Glomerular visceral epithelial cell (primary cell): ENCODE measurements around the gene RPSA.
"Not testable (repeated sequence)": the region's sequence is repeated elsewhere in the genome, so short reads cannot be mapped to it uniquely, and the experiment has no call there.

ENCODE experiments used
- DNase-seq: peaks from one replicate; pipeline ENCODE4 v3.0.0-alpha.2; 2016; ENCODE audit errors: extremely low spot score

The RPSA gene

GRCh38 chr3:39388741-39389248 lies 17.7 kb upstream of the RPSA start:
- DNase-seq, result no peak

- no peak for DNase-seq
Measured at GRCh38 chr3:39390181-39390580, 16.3 kb upstream of the RPSA start.

- DNase-seq, result no peak
Measured at GRCh38 chr3:39396690-39397089, 9.8 kb upstream of the RPSA start.

- DNase-seq, result no peak
Measured at GRCh38 chr3:39398700-39399099, 7.8 kb upstream of the RPSA start.

GRCh38 chr3:39401983-39402382 lies 4.5 kb upstream of the RPSA start:
- no peak for DNase-seq

- DNase-seq, result no peak
Measured at GRCh38 chr3:39404943-39405686, 1.4 kb upstream of the RPSA start.

- DNase-seq, result no peak
Measured at GRCh38 chr3:39405687-39406367, 693 bp upstream of the RPSA start.

GRCh38 chr3:39407259-39407629 lies 724 bp downstream of the RPSA start:
- DNase-seq, result no peak

GRCh38 chr3:39407773-39408492 lies 1.4 kb downstream of the RPSA start:
- DNase-seq, result no peak

- DNase-seq, result no peak
Measured at GRCh38 chr3:39408493-39409372, 2.2 kb downstream of the RPSA start.

- DNase-seq, result no peak
Measured at GRCh38 chr3:39409514-39410136, 3.1 kb downstream of the RPSA start.

- no peak for DNase-seq
Measured at GRCh38 chr3:39410893-39411292, 4.4 kb downstream of the RPSA start.

GRCh38 chr3:39412668-39413260 lies 6.2 kb downstream of the RPSA start:
- no peak for DNase-seq

GRCh38 chr3:39413691-39414420 lies 7.3 kb downstream of the RPSA start:
- no peak for DNase-seq

GRCh38 chr3:39414421-39414907 lies 7.9 kb downstream of the RPSA start:
- no peak for DNase-seq

- not testable (repeated sequence) for DNase-seq
Measured at GRCh38 chr3:39415302-39415701, 8.8 kb downstream of the RPSA start.

- DNase-seq, result no peak
Measured at GRCh38 chr3:39415983-39416382, 9.5 kb downstream of the RPSA start.

- DNase-seq, result not testable (repeated sequence)
Measured at GRCh38 chr3:39416998-39417397, 10.5 kb downstream of the RPSA start.

- not testable (repeated sequence) for DNase-seq
Measured at GRCh38 chr3:39418556-39419225, 12.2 kb downstream of the RPSA start.
